Activated naive CD8-positive, alpha-beta T cell (primary cell): ENCODE results near the gene CENPVL2.
"Not testable (repeated sequence)": the region's sequence is repeated elsewhere in the genome, so short reads cannot be mapped to it uniquely, and the experiment has no call there.

Experiments used
- H3K27ac Mint-ChIP-seq: one replicate; pipeline ENCODE4 v1.8.0; 2021; ENCODE audit warnings: mixed read lengths
- H3K27me3 Mint-ChIP-seq: one replicate; pipeline ENCODE4 v1.8.0; 2021; ENCODE audit warnings: mixed read lengths
- H3K36me3 Mint-ChIP-seq: one replicate; pipeline ENCODE4 v1.8.0; 2021; ENCODE audit warnings: mixed read lengths
- H3K4me1 Mint-ChIP-seq: one replicate; pipeline ENCODE4 v1.8.0; 2021; ENCODE audit warnings: low read depth, mixed read lengths
- H3K4me3 Mint-ChIP-seq: one replicate; pipeline ENCODE4 v1.8.0; 2021; ENCODE audit warnings: mild to moderate bottlenecking, mixed read lengths
- H3K9me3 Mint-ChIP-seq: one replicate; pipeline ENCODE4 v1.8.0; 2021; ENCODE audit warnings: low read depth, mixed read lengths

Gene CENPVL2

DNA sequence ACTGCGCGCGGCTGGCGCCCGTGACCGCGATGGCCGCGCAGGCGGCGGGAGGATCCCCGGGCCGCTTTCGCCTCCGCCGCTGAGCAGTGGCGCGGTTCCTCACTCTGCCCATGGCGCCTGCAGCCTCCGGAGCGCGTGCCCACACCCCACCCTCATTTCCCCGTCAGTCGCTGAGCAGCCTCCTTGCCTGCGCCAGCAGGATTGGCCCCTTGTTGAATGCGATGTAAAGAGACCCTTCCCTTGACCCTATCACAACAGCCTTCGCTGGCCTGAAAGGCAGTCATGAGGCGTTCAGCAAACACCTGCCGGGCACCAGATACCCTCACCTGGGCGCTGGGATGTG lies at the start of gene CENPVL2:
TSS of gene CENPVL2 (minus strand) at position 112 of the 343 bp plus-strand sequence. CDS start at position 112, 0 bp downstream.
- H3K27me3 Mint-ChIP-seq, H3K4me1 Mint-ChIP-seq, H3K4me3 Mint-ChIP-seq, H3K9me3 Mint-ChIP-seq, H3K27ac Mint-ChIP-seq, H3K36me3 Mint-ChIP-seq: not testable (repeated sequence)

DNA sequence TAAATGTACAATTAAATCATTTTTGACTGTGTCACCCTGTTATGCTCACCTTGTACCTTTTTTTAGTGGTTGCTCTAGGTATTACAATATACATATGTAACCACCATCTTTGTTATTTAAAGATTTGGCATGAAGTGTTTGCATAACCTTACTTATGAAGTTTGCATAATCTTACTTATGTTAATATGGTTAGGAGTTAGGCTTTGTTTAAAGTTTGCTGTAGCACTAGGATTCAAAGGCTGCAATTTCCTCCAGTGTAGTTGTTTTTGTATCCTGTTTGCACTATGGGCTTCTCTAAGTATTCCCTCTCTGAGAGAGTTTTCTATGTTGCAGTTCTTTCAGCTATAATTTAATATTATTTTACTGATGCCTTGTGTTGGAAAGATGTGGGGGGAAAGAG lies 45.6 kb upstream of the CENPVL2 start:
- Mint-ChIP-seq H3K4me3 (no peak overlapping the region), H3K9me3 (no peaks in the 10 kb centered on the region)

DNA sequence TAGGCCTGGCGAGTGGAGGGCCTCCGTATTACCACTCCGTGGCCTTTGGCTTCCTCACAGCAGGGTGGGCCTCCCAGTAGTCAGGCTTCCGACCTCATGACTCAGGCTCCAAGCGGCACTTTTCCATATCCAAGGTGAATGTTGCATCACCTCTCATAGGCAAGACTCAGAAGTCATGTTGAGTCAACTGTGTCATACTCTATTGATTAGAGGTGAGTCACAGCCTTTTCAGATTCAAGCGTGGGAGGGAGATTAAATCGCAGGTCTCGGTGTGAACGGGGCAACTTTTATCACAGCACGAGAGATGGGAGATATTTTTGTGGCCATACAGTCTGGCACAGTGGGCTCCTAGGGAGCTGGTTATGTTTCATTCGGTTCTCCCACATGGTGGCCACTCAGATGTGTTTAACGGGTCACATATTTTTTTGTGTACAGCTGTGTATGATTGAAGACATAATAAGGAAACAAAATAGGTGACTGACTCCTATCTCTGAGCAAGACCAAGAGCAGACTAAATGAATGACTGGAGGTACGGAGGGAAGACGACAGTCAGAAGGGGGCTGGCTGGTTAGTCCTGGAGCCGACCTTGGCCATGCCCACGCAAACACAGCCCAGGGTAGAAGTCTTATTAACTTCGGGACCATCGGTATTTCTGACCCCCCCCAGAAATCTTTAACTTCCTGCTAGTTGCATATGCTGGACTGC lies 30.5 kb upstream of the CENPVL2 start:
- not testable (repeated sequence) for H3K27me3 Mint-ChIP-seq, H3K27ac Mint-ChIP-seq, H3K4me3 Mint-ChIP-seq, H3K4me1 Mint-ChIP-seq, H3K36me3 Mint-ChIP-seq, H3K9me3 Mint-ChIP-seq

More for the DNA sequence above, 45.6 kb upstream of the CENPVL2 start:
- no peaks in the 10 kb centered on the region for H3K36me3 Mint-ChIP-seq
- H3K27ac Mint-ChIP-seq = no peak overlapping the region
- H3K4me1 Mint-ChIP-seq = no peaks in the 10 kb centered on the region
- H3K27me3 Mint-ChIP-seq = peaks cover 2% of the 10 kb centered on the region

DNA sequence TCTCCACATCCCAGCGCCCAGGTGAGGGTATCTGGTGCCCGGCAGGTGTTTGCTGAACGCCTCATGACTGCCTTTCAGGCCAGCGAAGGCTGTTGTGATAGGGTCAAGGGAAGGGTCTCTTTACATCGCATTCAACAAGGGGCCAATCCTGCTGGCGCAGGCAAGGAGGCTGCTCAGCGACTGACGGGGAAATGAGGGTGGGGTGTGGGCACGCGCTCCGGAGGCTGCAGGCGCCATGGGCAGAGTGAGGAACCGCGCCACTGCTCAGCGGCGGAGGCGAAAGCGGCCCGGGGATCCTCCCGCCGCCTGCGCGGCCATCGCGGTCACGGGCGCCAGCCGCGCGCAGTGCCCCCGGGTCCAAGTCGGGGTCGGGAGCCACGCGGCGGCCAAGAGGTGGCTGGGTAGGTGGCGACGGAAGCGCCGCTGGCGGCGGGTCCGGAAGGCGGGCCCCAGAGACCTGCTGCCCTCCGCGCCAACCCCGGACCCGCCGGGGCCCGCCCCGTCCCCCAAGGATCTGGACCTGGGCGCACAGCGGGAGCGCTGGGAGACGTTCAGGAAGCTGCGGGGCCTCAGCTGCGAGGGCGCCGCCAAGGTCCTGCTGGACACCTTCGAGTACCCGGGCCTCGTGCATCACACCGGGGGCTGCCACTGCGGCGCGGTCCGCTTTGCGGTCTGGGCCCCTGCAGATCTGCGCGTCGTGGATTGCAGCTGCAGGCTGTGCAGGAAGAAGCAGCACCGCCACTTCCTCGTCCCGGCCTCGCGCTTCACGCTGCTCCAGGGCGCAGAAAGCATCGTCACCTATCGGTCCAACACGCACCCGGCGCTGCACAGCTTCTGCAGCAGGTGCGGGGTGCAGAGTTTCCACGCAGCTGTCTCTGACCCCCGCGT lies 27.9 kb upstream of the CENPVL2 start, which contains the start of gene CENPVL1:
TSS of gene CENPVL1 (plus strand) at position 236 of the 888 bp plus-strand sequence. CDS start at position 236, 0 bp downstream.
- H3K36me3 Mint-ChIP-seq, H3K4me3 Mint-ChIP-seq, H3K27ac Mint-ChIP-seq, H3K27me3 Mint-ChIP-seq, H3K4me1 Mint-ChIP-seq, H3K9me3 Mint-ChIP-seq: not testable (repeated sequence)

DNA sequence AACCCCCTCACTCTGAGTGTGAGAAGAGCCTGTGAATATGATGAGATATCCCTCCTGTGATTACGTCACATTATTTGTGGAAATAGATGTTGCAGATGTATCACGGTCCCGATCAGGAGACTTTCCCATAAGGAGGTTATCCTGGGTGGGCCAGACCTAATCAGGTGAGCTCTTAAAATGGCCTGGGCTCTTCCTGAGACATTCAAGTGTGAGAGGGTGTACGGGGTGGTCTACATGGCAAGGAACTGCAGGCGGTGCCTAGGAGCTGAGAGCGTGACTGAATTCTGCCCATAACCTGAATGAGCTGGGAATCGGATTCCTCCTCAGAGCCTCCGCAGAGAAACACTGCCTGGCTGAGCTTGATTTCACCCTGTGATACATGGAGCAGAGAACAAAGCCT lies 14.8 kb upstream of the CENPVL2 start:
- Mint-ChIP-seq H3K27me3 (peaks cover 4% of the 10 kb centered on the region), H3K9me3 (no peaks in the 10 kb centered on the region), H3K4me3 (no peak overlapping the region), H3K4me1 (no peaks in the 10 kb centered on the region), H3K27ac (no peak overlapping the region), H3K36me3 (no peaks in the 10 kb centered on the region)

DNA sequence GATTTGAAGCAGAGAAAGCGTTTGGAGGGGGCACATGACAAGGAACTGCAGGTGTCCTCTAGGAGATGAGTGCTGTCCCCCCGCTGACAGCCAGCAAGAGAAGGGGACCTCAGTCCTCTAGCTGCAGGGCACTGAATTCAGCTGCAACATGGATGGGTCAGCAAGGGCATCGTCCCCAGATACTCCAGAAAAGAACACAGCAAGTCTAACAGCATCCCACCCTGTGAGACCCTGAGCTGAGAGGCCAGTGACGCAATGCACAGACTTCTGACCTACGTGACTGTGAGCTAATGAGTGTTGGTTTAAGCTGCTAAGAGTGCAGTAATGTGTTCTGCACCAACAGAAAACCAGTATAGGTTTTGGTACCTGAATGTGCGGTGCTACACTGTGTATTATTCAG lies 11.6 kb upstream of the CENPVL2 start:
- no peaks in the 10 kb centered on the region for H3K4me1 Mint-ChIP-seq
- H3K9me3 Mint-ChIP-seq = no peaks in the 10 kb centered on the region
- no peaks in the 10 kb centered on the region for H3K36me3 Mint-ChIP-seq

DNA sequence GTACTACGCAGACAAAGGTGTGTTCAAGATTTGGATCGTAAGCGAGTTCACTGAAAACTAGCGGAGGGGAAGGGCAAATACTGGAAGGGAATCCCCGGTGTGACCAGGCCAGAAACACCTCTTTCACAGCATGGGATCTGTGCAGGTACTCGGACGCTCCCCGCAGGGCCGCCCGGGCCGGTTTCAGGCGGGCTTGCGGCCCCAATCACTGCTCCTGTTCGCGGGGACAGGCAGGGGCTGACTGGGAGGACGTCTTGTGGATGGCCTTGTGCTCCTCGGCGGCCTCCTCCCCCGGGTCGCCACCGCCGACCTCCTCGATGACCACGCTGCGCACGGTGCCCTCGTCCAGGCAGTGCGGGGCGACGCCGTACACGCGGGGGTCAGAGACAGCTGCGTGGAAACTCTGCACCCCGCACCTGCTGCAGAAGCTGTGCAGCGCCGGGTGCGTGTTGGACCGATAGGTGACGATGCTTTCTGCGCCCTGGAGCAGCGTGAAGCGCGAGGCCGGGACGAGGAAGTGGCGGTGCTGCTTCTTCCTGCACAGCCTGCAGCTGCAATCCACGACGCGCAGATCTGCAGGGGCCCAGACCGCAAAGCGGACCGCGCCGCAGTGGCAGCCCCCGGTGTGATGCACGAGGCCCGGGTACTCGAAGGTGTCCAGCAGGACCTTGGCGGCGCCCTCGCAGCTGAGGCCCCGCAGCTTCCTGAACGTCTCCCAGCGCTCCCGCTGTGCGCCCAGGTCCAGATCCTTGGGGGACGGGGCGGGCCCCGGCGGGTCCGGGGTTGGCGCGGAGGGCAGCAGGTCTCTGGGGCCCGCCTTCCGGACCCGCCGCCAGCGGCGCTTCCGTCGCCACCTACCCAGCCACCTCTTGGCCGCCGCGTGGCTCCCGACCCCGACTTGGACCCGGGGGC lies 567 bp downstream of the CENPVL2 start:
- not testable (repeated sequence) for H3K36me3 Mint-ChIP-seq, H3K4me3 Mint-ChIP-seq, H3K27me3 Mint-ChIP-seq, H3K9me3 Mint-ChIP-seq, H3K27ac Mint-ChIP-seq, H3K4me1 Mint-ChIP-seq

More for the DNA sequence above, 11.6 kb upstream of the CENPVL2 start:
- no peak overlapping the region for H3K4me3 Mint-ChIP-seq
- H3K27ac Mint-ChIP-seq = no peak overlapping the region
- H3K27me3 Mint-ChIP-seq = peaks cover 4% of the 10 kb centered on the region

DNA sequence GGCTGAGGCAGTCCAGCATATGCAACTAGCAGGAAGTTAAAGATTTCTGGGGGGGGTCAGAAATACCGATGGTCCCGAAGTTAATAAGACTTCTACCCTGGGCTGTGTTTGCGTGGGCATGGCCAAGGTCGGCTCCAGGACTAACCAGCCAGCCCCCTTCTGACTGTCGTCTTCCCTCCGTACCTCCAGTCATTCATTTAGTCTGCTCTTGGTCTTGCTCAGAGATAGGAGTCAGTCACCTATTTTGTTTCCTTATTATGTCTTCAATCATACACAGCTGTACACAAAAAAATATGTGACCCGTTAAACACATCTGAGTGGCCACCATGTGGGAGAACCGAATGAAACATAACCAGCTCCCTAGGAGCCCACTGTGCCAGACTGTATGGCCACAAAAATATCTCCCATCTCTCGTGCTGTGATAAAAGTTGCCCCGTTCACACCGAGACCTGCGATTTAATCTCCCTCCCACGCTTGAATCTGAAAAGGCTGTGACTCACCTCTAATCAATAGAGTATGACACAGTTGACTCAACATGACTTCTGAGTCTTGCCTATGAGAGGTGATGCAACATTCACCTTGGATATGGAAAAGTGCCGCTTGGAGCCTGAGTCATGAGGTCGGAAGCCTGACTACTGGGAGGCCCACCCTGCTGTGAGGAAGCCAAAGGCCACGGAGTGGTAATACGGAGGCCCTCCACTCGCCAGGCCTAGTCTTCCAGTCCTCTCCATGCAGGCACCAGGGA lies 2.8 kb downstream of the CENPVL2 start:
- not testable (repeated sequence) for H3K4me1 Mint-ChIP-seq, H3K9me3 Mint-ChIP-seq, H3K4me3 Mint-ChIP-seq, H3K27ac Mint-ChIP-seq, H3K36me3 Mint-ChIP-seq, H3K27me3 Mint-ChIP-seq

DNA sequence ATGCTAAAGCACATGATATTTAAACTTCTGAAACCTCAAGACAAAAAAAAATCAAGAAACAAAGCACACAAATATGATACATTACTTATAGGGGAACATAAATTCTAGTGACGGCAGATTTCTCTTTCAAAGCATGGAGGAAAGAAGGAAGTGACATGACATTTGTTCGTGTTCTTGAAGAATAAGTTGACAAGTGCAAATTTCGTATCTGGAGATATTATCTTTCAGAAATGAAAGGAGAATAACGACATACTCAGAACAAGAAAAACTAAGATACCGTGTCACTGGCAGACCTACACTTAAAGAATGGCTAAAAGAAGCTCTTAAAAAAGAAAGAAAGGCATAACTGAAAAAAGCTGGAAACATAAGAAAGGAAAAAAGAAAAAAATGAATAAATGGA lies 16.6 kb downstream of the CENPVL2 start:
- H3K36me3 Mint-ChIP-seq = no peaks in the 10 kb centered on the region
- peaks cover 3% of the 10 kb centered on the region for H3K4me1 Mint-ChIP-seq
- H3K4me3 Mint-ChIP-seq = no peak overlapping the region
- H3K27me3 Mint-ChIP-seq = no peaks in the 10 kb centered on the region
- no peaks in the 10 kb centered on the region for H3K9me3 Mint-ChIP-seq
- no peak overlapping the region for H3K27ac Mint-ChIP-seq

DNA sequence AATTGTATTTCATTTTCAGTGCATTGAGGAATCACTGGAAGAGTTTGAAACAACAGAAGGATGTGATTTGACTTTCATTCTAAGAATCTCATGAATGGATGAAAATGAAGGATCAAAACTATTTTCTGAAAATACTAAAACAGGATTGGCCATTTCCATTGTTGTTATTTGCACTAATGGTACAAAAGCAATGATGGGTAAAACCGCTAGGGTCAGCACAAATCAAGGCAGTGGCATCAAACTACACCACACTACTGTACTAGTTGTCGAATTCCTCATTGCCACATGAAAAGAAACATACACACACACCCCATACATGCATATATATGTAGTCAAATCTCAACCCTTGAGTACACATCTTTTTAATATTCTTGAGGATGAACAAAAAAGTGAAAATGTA lies 39.3 kb downstream of the CENPVL2 start:
- H3K36me3 Mint-ChIP-seq = no peaks in the 10 kb centered on the region
- no peaks in the 10 kb centered on the region for H3K9me3 Mint-ChIP-seq
- H3K4me1 Mint-ChIP-seq = peaks cover 2% of the 10 kb centered on the region
- H3K27ac Mint-ChIP-seq = no peak overlapping the region
- no peak overlapping the region for H3K4me3 Mint-ChIP-seq
- peaks cover 15% of the 10 kb centered on the region for H3K27me3 Mint-ChIP-seq

DNA sequence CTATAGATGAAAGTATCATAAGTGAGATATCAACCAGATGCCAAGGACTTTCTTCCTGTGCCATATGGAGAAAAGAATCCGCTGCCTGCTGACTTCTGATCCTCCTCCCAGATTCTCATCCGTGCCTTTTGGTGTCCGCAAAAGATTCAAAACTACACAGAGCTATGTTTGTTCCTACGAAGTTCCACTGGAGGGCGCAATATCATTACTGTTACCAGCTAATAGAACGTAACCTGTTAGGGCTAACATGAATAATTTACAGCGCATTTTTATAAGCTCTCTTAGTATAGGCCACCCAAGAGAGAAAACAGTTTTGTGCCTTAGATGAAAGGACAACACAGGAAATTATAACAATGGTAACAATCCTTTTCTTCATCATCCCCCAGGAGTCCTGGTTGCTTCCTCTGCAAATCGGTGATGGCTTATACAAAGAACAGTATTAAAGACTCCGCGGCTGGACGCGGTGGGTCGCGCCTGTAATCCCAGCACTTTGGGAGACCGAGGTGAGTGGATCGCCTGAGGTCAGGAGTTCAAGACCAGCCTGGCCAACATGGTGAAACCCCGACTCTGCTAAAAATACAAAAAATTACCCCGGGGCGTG lies 41.1 kb downstream of the CENPVL2 start:
- H3K4me1 Mint-ChIP-seq = peaks cover 2% of the 10 kb centered on the region
- no peaks in the 10 kb centered on the region for H3K36me3 Mint-ChIP-seq
- no peak overlapping the region for H3K27ac Mint-ChIP-seq
- peaks cover 16% of the 10 kb centered on the region for H3K27me3 Mint-ChIP-seq
- H3K9me3 Mint-ChIP-seq = no peaks in the 10 kb centered on the region
- H3K4me3 Mint-ChIP-seq = no peak overlapping the region

DNA sequence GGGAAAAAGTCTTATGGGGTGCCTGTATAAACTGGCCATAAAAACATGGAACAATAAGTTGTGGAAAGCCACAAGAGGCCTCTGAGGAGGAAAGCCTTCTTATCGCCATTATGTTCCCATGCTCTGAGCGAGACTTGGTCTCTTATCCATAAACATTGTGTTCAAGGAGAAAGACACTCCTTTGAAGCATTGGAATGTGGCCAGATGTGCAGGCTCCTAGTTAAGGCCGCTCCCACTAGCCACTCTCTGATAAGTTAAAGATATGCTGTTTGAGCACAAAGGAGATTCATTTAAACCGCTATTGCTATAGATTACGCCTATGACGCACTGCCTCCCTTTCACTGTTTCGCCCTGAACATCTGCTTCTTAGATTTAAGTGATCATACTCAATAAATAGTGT lies 46.1 kb downstream of the CENPVL2 start:
- H3K27ac Mint-ChIP-seq, H3K36me3 Mint-ChIP-seq, H3K4me3 Mint-ChIP-seq, H3K9me3 Mint-ChIP-seq, H3K4me1 Mint-ChIP-seq: not testable (repeated sequence)
- peaks cover 12% of the 10 kb centered on the region for H3K27me3 Mint-ChIP-seq
